Testis (tissue), 2 donors: ENCODE measurements around the gene ATG9A.

Experiments used
- POLR2A ChIP-seq: fragments of 450-650 bp; IDR thresholded peaks from one replicate; pipeline ENCODE4 v1.6.1; 2017; ENCODE audit warnings: antibody characterized with exemption, mild to moderate bottlenecking, moderate library complexity
- TF ChIP-seq, protein P1 (sequence below), 3 experiments: fragments of 450-650 bp in 2 of 3; fragments of 200-600 bp in 1 of 3; sonication (generic) in 1 of 3; IDR thresholded peaks; one replicate each; pipeline ENCODE4 v1.5.1; 2016 to 2019; ENCODE audit warnings: antibody characterized with exemption in 3 of 3, mild to moderate bottlenecking in 2 of 3, moderate library complexity in 1 of 3

DNA sequence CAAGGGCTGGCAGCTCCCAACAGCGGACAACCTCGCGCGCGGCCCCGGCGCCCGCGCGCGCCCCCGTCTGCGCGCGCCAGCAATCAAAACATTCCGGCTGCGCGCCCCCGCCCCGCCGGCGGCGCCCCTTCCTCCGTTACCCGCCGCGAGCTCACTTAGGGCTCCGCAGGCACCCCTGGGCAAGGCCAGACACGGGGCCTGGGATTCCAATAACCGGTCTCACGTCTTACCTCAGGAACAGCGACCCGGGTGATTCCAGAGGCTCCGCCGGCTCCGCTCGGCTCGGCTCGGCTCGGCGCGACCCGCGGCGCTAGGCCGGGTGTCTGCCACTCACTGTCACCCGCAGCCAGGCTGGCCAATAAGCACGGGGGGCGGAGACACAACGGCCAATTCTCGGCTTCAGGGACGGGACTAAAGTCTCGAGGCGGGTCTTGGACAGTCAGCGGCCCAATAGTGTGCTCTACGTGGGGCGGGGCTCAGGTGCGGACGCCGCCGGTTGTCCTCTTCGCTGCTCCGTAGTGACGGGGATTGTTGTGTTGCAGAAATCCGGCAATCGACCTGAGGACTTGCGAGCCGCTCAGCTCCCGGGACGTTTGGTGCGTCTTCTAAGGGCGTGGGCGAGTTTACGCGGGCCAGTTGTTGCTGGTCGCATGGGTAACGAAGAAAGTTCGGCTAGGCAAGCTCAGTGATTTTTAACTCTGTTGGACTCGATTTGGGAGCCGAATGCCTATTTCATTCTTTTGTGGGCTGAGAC lies at the start of gene ATG9A, which contains the start of gene ANKZF1:
- TF ChIP-seq, protein P1, sequence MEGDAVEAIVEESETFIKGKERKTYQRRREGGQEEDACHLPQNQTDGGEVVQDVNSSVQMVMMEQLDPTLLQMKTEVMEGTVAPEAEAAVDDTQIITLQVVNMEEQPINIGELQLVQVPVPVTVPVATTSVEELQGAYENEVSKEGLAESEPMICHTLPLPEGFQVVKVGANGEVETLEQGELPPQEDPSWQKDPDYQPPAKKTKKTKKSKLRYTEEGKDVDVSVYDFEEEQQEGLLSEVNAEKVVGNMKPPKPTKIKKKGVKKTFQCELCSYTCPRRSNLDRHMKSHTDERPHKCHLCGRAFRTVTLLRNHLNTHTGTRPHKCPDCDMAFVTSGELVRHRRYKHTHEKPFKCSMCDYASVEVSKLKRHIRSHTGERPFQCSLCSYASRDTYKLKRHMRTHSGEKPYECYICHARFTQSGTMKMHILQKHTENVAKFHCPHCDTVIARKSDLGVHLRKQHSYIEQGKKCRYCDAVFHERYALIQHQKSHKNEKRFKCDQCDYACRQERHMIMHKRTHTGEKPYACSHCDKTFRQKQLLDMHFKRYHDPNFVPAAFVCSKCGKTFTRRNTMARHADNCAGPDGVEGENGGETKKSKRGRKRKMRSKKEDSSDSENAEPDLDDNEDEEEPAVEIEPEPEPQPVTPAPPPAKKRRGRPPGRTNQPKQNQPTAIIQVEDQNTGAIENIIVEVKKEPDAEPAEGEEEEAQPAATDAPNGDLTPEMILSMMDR (IDR thresholded peaks at IDR 0.05), result no peak
- TF ChIP-seq POLR2A, result no peak
